ENCODE measurements around the gene HSPA5.
A peak's percentile ranks its signal among the peaks of the same experiment; 100 is the strongest.
"Not testable (repeated sequence)": the region's sequence is repeated elsewhere in the genome, so short reads cannot be mapped to it uniquely, and the experiment has no call there.

The HSPA5 gene

GRCh38 chr9:125241000-125241862 lies at the start of gene HSPA5:
Gene HSPA5, minus strand, starts transcription at chr9:125241343. Its CDS starts 217 bp downstream, at chr9:125241126.
- peak; percentile 98 to 99 for DNase-seq (ENCODE audit: low read depth in 2 of 2)

- DNase-seq (ENCODE audit: low read depth in 2 of 2), result not testable (repeated sequence)
These were observed 45.8 kb upstream of the HSPA5 start for GRCh38 chr9:125286935-125287433.

GRCh38 chr9:125284855-125285254 lies 43.7 kb upstream of the HSPA5 start:
- no peak for DNase-seq (ENCODE audit: low read depth in 2 of 2)

- no peak for DNase-seq (ENCODE audit: low read depth in 2 of 2)
These were observed 39.8 kb upstream of the HSPA5 start for GRCh38 chr9:125280945-125281344.

GRCh38 chr9:125277411-125277810 lies 36.3 kb upstream of the HSPA5 start:
- no peak for DNase-seq (ENCODE audit: low read depth in 2 of 2)

- DNase-seq (ENCODE audit: low read depth in 2 of 2), result no peak
These were observed 35.6 kb upstream of the HSPA5 start for GRCh38 chr9:125276771-125277170.

- no peak for DNase-seq (ENCODE audit: low read depth in 2 of 2)
These were observed 31.6 kb upstream of the HSPA5 start for GRCh38 chr9:125272697-125273096.

- no peak for DNase-seq (ENCODE audit: low read depth in 2 of 2)
These were observed 29.9 kb upstream of the HSPA5 start for GRCh38 chr9:125271081-125271480.

GRCh38 chr9:125269014-125269397 lies 27.9 kb upstream of the HSPA5 start:
- no peak for DNase-seq (ENCODE audit: low read depth in 2 of 2)

- DNase-seq (ENCODE audit: low read depth in 2 of 2), result no peak
These were observed 27.4 kb upstream of the HSPA5 start for GRCh38 chr9:125268394-125269013.

GRCh38 chr9:125264068-125264467 lies 22.9 kb upstream of the HSPA5 start:
- DNase-seq (ENCODE audit: low read depth in 2 of 2), result not testable (repeated sequence)

- DNase-seq (ENCODE audit: low read depth in 2 of 2), result no peak
These were observed 21.3 kb upstream of the HSPA5 start for GRCh38 chr9:125262294-125262991.

- DNase-seq (ENCODE audit: low read depth in 2 of 2), result peak; percentile 75 to 77
These were observed 20.6 kb upstream of the HSPA5 start, which contains the start of gene GAPVD1 for GRCh38 chr9:125261501-125262293. Gene GAPVD1, plus strand, starts transcription at chr9:125261826. Its CDS starts 37,096 bp downstream, at chr9:125298922.

- DNase-seq (ENCODE audit: low read depth in 2 of 2), result no peak
These were observed 19.4 kb upstream of the HSPA5 start for GRCh38 chr9:125260561-125260960.

GRCh38 chr9:125258832-125259534 lies 17.8 kb upstream of the HSPA5 start:
- DNase-seq (ENCODE audit: low read depth in 2 of 2), result no peak

GRCh38 chr9:125258160-125258785 lies 17.1 kb upstream of the HSPA5 start:
- DNase-seq (ENCODE audit: low read depth in 2 of 2), result no peak

GRCh38 chr9:125255781-125256391 lies 14.7 kb upstream of the HSPA5 start:
- DNase-seq (ENCODE audit: low read depth in 2 of 2), result no peak

GRCh38 chr9:125254231-125254630 lies 13.1 kb upstream of the HSPA5 start:
- no peak for DNase-seq (ENCODE audit: low read depth in 2 of 2)

- DNase-seq (ENCODE audit: low read depth in 2 of 2), result no peak
These were observed 5.1 kb upstream of the HSPA5 start for GRCh38 chr9:125246261-125246667.

- no peak for DNase-seq (ENCODE audit: low read depth in 2 of 2)
These were observed 2.7 kb upstream of the HSPA5 start for GRCh38 chr9:125243792-125244260.
